Tibial artery (tissue), 4 donors: ENCODE results near the gene OGFRL1.

Experiments used
- DNase-seq, 2 donors: peaks; one replicate each; pipeline ENCODE4 v3.0.0-alpha.2; 2019
- H3K27ac ChIP-seq, 2 donors: fragments of 200-600 bp; sonication (generic) in 1 of 2; 1 replicate in 1 of 2; 2 replicates in 1 of 2; pipeline ENCODE4 v1.5.1; 2018 to 2019; ENCODE audit warnings: mild to moderate bottlenecking in 1 of 2
- H3K27me3 ChIP-seq, 2 donors: fragments of 200-600 bp; sonication (generic) in 1 of 2; one replicate each; pipeline versions ENCODE4 v1.5.1 to v1.6.0; 2016 to 2019
- H3K36me3 ChIP-seq, 3 donors: fragments of 200-600 bp; sonication (generic) in 2 of 3; one replicate each; pipeline ENCODE4 v1.5.1; 2016 to 2019; ENCODE audit warnings: mild to moderate bottlenecking in 2 of 3
- H3K4me1 ChIP-seq, 4 donors: fragments of 200-600 bp; sonication (generic) in 2 of 4; 1 replicate in 3 of 4; 2 replicates in 1 of 4; pipeline ENCODE4 v1.5.1; 2016 to 2019
- H3K4me3 ChIP-seq, 2 donors: fragments of 200-600 bp; sonication (generic) in 1 of 2; 1 replicate in 1 of 2; 2 replicates in 1 of 2; pipeline ENCODE4 v1.5.1; 2018 to 2019; ENCODE audit warnings: mild to moderate bottlenecking in 2 of 2
- H3K9me3 ChIP-seq, 3 donors: fragments of 200-600 bp; sonication (generic) in 1 of 3; one replicate each; pipeline ENCODE4 v1.5.1; 2016 to 2019
- intact Hi-C: fragments of 100-400 bp; cut with DNase I; formaldehyde crosslinking; loops from one replicate; pipeline ENCODE4 v1.15.0; 2023; ENCODE audit warnings: low total_unique reads
- TF ChIP-seq, protein P1 (sequence below), 2 experiments: fragments of 200-600 bp in 1 of 2; fragments of 450-650 bp in 1 of 2; IDR thresholded peaks; one replicate each; pipeline ENCODE4 v1.5.1; 2017 to 2019; ENCODE audit warnings: antibody characterized with exemption in 2 of 2, mild to moderate bottlenecking in 1 of 2, moderate library complexity in 1 of 2

OGFRL1 gene

DNA sequence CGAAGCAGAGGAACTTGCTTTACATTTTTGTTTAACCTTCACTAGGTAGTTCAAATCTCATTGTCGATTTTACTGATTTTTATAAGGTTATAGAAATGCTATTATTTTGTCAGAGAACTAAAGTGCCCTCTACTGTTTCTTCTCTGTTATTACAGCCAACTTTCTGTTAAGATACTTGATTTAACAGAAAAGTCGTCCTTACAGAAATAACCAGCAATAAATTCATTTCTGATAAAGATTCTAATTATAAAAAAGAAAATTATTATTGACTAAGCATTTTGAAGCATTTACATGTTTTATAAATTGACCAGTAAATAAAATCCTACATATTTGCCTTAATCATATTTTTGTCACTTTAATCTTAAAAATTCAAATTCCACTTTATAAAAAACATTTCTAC lies 60.8 kb downstream of the OGFRL1 start:
- DNase-seq = no peak
- H3K4me1 ChIP-seq = peaks cover 0 to 20% (median 10%) of the 10 kb centered on the region in 4 donors
- intact Hi-C loops = no loop called here
- H3K36me3 ChIP-seq = no peaks in the 10 kb centered on the region
- no peaks in the 10 kb centered on the region for H3K9me3 ChIP-seq
- H3K4me3 ChIP-seq = no peak overlapping the region
- TF ChIP-seq, protein P1, sequence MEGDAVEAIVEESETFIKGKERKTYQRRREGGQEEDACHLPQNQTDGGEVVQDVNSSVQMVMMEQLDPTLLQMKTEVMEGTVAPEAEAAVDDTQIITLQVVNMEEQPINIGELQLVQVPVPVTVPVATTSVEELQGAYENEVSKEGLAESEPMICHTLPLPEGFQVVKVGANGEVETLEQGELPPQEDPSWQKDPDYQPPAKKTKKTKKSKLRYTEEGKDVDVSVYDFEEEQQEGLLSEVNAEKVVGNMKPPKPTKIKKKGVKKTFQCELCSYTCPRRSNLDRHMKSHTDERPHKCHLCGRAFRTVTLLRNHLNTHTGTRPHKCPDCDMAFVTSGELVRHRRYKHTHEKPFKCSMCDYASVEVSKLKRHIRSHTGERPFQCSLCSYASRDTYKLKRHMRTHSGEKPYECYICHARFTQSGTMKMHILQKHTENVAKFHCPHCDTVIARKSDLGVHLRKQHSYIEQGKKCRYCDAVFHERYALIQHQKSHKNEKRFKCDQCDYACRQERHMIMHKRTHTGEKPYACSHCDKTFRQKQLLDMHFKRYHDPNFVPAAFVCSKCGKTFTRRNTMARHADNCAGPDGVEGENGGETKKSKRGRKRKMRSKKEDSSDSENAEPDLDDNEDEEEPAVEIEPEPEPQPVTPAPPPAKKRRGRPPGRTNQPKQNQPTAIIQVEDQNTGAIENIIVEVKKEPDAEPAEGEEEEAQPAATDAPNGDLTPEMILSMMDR (IDR thresholded peaks at IDR 0.05) = peak; percentile 62
- H3K27ac ChIP-seq = peak overlapping the region; percentile 14 to 52
- H3K27me3 ChIP-seq = no peaks in the 10 kb centered on the region

DNA sequence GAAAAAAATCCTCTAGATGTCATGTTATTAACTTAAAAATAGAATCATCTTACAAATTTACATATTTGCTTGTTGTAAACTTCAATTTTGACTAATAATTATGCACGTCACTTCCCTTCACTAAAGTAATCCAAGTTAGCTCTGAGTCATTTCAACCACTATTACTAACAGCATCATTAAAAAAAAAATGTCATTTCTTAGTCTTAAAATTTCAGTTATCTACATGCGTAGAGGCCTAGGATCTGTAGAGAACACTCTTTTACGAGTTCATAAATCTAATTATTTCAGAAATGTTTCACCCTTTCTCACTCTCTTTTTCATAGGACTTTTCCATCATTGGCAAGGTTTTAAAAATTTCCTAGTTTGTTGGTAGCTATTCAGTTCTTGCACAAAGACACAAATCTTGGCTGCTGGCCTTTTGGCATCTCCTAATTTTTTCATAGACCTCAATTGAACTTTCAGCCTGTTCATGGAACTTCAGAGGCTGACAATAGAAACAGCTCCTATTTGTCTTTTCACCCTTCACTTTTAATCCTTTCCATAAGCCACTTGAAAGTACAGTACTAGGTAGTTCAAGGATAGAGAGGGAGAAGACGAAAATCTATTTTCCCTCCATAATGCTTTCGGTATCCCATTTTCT lies 61.5 kb downstream of the OGFRL1 start:
- peak overlapping the region; percentile 14 to 52 for H3K27ac ChIP-seq
- DNase-seq = peak; percentile 43 to 67
- TF ChIP-seq, protein P1 (IDR thresholded peaks at IDR 0.05) = no peak
- intact Hi-C loops = no loop called here
- peaks cover 0 to 20% (median 10%) of the 10 kb centered on the region in 4 donors for H3K4me1 ChIP-seq
- no peak overlapping the region for H3K4me3 ChIP-seq
- H3K27me3 ChIP-seq = no peaks in the 10 kb centered on the region
- no peaks in the 10 kb centered on the region for H3K36me3 ChIP-seq
- H3K9me3 ChIP-seq = no peaks in the 10 kb centered on the region

DNA sequence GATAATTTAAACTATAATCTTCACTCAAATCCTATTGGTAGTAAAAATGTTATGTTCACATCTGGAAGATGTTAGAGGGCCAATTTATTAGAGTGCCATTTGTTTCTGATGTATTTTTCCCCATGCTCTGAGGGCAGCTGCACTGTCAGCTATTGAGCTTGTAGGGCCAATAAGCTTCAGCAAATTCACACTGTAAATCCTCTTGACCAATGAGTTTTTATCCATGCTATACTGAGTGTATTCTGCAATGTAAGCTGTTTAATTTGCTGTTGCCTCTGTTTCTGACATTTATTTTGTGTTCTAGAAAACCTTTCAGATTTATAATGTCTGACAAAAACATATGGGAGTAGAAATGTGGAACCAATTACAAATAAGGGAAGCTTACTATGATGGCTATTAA lies 62.6 kb downstream of the OGFRL1 start:
- peak overlapping the region; percentile 14 to 52 for H3K27ac ChIP-seq
- intact Hi-C loops = no loop called here
- H3K9me3 ChIP-seq = no peaks in the 10 kb centered on the region
- H3K4me1 ChIP-seq = peaks cover 0 to 20% (median 10%) of the 10 kb centered on the region in 4 donors
- no peaks in the 10 kb centered on the region for H3K27me3 ChIP-seq
- DNase-seq = no peak
- H3K36me3 ChIP-seq = no peaks in the 10 kb centered on the region
- TF ChIP-seq, protein P1 (IDR thresholded peaks at IDR 0.05) = no peak
- no peak overlapping the region for H3K4me3 ChIP-seq
